GM15510 (cell line): Measurements from ENCODE around the gene SHQ1.

ENCODE experiments used
- POLR2A ChIP-seq: IDR thresholded peaks from 3 replicates; pipeline ENCODE4 v1.6.1; 2011; ENCODE audit warnings: borderline replicate concordance; ENCODE audit not compliant: insufficient read length; ENCODE audit errors: extremely low read depth

SHQ1 gene

GRCh38 chr3:72797773-72798543, 50.3 kb downstream of the SHQ1 start:
- no peak for TF ChIP-seq POLR2A

GRCh38 chr3:72794079-72794478, 54.2 kb downstream of the SHQ1 start:
- no peak for TF ChIP-seq POLR2A

- no peak for TF ChIP-seq POLR2A
These were observed 57.1 kb downstream of the SHQ1 start for GRCh38 chr3:72791161-72791560.

GRCh38 chr3:72789786-72790185, 58.5 kb downstream of the SHQ1 start:
- no peak for TF ChIP-seq POLR2A

GRCh38 chr3:72786668-72787067, 61.6 kb downstream of the SHQ1 start:
- no peak for TF ChIP-seq POLR2A

DNA sequence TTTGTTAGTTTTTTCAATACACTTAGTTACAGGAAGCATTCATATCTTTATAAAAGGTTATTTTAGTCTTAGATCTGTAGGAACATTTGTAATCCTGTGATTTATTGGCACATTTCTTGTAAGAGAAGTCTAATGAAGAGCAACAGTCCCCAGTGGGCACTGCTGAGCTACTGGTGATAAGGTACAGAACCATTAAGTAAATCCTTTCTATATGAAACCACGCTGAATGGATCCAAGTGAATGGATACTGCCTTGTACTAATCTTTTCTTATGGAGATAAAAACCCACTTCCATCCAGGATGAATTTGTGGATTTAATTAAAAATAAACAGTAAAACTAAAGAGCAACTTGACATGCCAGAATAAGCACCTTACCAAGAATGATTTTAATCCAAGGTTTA, 64.0 kb downstream of the SHQ1 start:
- no peak for TF ChIP-seq POLR2A

- TF ChIP-seq POLR2A: no peak
These were observed 65.7 kb downstream of the SHQ1 start for GRCh38 chr3:72782521-72782920.

DNA sequence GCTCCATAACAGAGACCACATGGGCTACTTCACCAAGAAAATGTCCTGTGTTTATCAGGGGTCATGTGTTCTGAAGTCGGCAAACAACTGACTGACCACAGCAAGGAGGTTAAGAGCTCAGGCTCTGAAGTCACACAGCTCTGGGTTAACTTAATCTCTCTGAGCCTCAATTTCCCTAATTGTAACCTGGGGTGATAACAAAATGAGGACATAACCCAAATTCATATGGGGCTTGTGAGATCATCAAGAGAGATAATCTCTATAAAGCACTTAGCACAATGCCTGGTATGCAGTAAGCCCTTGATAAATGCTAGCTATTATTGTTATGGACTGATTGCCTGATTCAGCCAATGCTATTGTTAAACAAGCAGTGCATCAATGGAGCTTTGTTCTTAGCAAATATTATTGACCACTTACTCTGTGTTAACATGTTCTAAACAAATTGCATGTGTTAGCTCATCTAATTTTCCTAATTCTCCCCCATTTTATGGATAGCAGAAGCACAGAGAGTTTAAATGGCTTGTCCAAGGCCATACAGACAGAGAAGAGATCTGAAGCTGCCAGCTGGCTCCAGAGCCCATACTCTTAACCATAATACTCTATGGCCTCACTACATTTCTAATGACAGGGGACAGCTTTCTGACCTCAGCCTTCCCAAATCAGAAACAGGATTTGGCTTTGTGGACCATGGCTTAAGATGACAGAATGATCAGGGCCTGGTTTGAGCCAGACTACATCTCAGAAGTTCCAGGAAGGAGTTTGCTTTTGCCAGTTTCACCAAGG, 78.3 kb downstream of the SHQ1 start:
- no peak for TF ChIP-seq POLR2A

DNA sequence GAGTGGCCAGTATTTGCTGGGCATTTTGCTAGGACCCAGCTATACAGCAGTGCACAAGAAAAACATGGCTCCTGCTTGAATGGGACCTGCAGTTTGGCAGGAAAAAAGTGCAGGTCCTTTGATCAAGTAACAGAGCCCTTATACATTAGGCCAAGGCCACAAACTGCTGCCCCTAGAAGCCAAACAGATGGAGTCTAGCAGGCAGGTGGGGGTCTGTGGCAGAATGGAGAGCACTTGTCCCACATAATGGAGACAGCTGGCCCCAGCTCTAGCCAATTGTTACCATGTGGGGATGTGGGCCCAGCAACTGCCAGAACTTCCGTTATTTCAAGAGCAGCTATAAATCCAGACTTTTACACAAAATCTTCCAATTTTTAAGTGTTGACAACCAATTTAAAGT, 79.3 kb downstream of the SHQ1 start:
- TF ChIP-seq POLR2A: no peak

- no peak for TF ChIP-seq POLR2A
These were observed 79.8 kb downstream of the SHQ1 start for GRCh38 chr3:72768481-72768880.

- no peak for TF ChIP-seq POLR2A
These were observed 80.2 kb downstream of the SHQ1 start for GRCh38 chr3:72768006-72768441.

- TF ChIP-seq POLR2A: no peak
These were observed 81.4 kb downstream of the SHQ1 start for GRCh38 chr3:72766866-72767265.

- no peak for TF ChIP-seq POLR2A
These were observed 84.3 kb downstream of the SHQ1 start for GRCh38 chr3:72763751-72764440.

GRCh38 chr3:72761410-72761809, 86.8 kb downstream of the SHQ1 start:
- no peak for TF ChIP-seq POLR2A

DNA sequence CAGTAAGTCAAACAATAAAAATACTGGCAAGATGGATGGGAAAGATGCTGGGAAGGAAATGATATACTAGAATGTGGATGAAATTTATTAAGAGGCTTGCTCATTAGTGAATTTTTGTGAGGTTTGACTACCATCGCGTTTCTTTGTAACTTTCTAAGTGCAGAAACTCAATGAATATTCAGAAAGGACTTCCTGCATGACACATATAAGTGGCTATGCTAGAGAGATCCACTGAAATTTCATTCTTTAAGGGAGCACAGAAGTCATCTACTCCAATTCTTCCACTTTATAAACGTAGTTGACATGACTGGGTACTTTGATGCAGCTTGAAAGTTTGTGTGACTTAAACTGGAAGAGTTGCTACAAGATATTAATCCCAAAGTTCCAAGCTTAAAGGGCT, 88.0 kb downstream of the SHQ1 start:
- TF ChIP-seq POLR2A: no peak
